Esophagus muscularis mucosa (tissue), 3 donors: ENCODE data around the gene P2RX4.

Source experiments
- CTCF ChIP-seq, 3 experiments: fragments of 200-600 bp in 2 of 3; fragments of 450-650 bp in 1 of 3; sonication (generic) in 2 of 3; IDR thresholded peaks; one replicate each; pipeline ENCODE4 v1.5.1; 2017 to 2019; ENCODE audit warnings: antibody characterized with exemption in 3 of 3, mild to moderate bottlenecking in 2 of 3, moderate library complexity in 1 of 3
- POLR2A ChIP-seq: fragments of 450-650 bp; IDR thresholded peaks from one replicate; pipeline ENCODE4 v1.6.1; 2017; ENCODE audit warnings: antibody characterized with exemption, moderate library complexity, mild to moderate bottlenecking, low read depth
- POLR2AphosphoS5 ChIP-seq, 2 donors: sonication (generic); formaldehyde crosslinking; IDR thresholded peaks; one replicate each; pipeline ENCODE4 v1.6.1; 2017; ENCODE audit warnings: antibody characterized with exemption in 2 of 2

GRCh38 chr12:121166356-121166755 lies 43.6 kb upstream of the P2RX4 start:
- TF ChIP-seq CTCF (IDR thresholded peaks at IDR 0.05) (no peak), POLR2A (no peak), POLR2AphosphoS5 (IDR thresholded peaks at IDR 0.05) (no peak)
